ENCODE results near the gene MT1HL1. TPM values are rescaled to one million over a fixed set of nuclear protein-coding genes. Genes with fewer than 3 reads are reported as not detected.

Gene MT1HL1
- total RNA-seq, 1 experiment from 2014 or later = not detected

DNA sequence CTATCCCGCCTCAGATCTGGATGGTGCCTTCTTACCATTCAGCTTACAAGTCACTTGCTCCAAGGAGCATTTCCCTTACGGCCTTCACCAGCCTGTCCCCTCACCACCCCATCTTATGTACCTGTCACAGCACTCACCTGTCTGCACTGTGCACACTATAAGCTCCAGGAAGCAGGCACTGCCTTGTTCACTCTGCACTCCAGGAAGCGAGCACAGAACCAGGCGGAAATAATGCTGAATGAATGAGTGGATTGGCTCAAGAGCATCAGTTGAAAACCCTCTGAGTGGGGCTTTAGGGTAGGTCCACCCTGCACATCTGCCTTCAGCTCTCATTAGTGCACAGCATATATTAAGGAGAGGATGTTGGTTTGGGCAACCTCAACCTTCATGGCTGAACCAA lies 28.8 kb upstream of the MT1HL1 start:
- no peaks in the 10 kb centered on the region for H3K4me1 ChIP-seq (ENCODE audit: insufficient read depth, low read length)
- DNase-seq = no peak
- no peak overlapping the region for H3K4me2 ChIP-seq (ENCODE audit: low read length)
- no peak overlapping the region for H3K9ac ChIP-seq (ENCODE audit: low read length)
- H3K9me3 ChIP-seq (ENCODE audit: low read length) = no peaks in the 10 kb centered on the region
- POLR2A ChIA-PET (ENCODE audit: unreplicated experiment) = no interaction called here
- no peaks in the 10 kb centered on the region for H3F3A ChIP-seq (ENCODE audit: low read length, unreplicated experiment)
- no TSS peak for BruUV-seq (replicated peaks)
- H3K27ac ChIP-seq (ENCODE audit: low read length) = no peak overlapping the region
- no peaks in the 10 kb centered on the region for H4K20me1 ChIP-seq (ENCODE audit: low read length)
- CTCF ChIA-PET = no interaction called here
- no peaks in the 10 kb centered on the region for H3K9me2 ChIP-seq (replicated peaks; ENCODE audit: low read length)
- intact Hi-C loops (cut with micrococcal nuclease) = no loop called here
- 0 out of 2 replicates have a peak, but pooled peaks cover 4% of the 10 kb centered on the region for H3K27me3 ChIP-seq (ENCODE audit: low read length)
- no peaks in the 10 kb centered on the region for H3K36me3 ChIP-seq (ENCODE audit: low read depth, low read length)
- H3K4me3 ChIP-seq (ENCODE audit: low read length) = no peak overlapping the region
- no peak for ATAC-seq
- TF ChIP-seq EZH2phosphoT487 (IDR thresholded peaks at IDR 0.05; ENCODE audit: borderline replicate concordance, low read length) (no peak), EZH2 (IDR thresholded peaks at IDR 0.05; ENCODE audit: low read length, unreplicated experiment) (no peak)
- TF ChIP-seq, protein P1, sequence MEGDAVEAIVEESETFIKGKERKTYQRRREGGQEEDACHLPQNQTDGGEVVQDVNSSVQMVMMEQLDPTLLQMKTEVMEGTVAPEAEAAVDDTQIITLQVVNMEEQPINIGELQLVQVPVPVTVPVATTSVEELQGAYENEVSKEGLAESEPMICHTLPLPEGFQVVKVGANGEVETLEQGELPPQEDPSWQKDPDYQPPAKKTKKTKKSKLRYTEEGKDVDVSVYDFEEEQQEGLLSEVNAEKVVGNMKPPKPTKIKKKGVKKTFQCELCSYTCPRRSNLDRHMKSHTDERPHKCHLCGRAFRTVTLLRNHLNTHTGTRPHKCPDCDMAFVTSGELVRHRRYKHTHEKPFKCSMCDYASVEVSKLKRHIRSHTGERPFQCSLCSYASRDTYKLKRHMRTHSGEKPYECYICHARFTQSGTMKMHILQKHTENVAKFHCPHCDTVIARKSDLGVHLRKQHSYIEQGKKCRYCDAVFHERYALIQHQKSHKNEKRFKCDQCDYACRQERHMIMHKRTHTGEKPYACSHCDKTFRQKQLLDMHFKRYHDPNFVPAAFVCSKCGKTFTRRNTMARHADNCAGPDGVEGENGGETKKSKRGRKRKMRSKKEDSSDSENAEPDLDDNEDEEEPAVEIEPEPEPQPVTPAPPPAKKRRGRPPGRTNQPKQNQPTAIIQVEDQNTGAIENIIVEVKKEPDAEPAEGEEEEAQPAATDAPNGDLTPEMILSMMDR (conservative IDR thresholded peaks at IDR 0.05; ENCODE audit: low read depth, low read length) = no peak
- no peak overlapping the region for H2AFZ ChIP-seq (ENCODE audit: low read length)
- H3K79me2 ChIP-seq (ENCODE audit: low read length) = no peaks in the 10 kb centered on the region

DNA sequence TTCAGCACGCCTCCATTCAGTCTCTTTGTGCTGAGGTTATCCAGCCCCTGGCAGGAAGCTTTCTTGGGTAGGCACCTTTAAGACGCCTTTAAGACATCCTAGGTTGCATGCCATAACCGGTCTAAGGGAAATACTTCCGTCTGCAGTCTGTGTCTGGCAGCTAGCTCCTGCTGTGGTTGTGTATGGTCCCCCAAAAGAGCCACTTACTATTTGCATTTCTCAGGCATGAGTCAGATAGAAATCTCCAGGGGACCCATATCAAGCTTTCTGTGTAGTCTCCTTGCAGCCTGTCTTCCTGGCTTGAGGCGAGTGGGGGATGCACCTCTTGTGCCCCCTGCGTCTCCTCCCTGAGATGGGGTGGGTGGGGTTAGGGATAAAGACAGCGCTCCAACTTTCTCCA lies 27.8 kb upstream of the MT1HL1 start:
- no peak overlapping the region for H3K4me2 ChIP-seq (ENCODE audit: low read length)
- intact Hi-C loops (cut with micrococcal nuclease) = no loop called here
- H3K9me3 ChIP-seq (ENCODE audit: low read length) = no peaks in the 10 kb centered on the region
- peak; percentile 21 for DNase-seq
- no peak for ATAC-seq
- no peak for TF ChIP-seq EZH2phosphoT487 (IDR thresholded peaks at IDR 0.05; ENCODE audit: borderline replicate concordance, low read length)
- no peak for TF ChIP-seq EZH2 (IDR thresholded peaks at IDR 0.05; ENCODE audit: low read length, unreplicated experiment)
- TF ChIP-seq, protein P1 (conservative IDR thresholded peaks at IDR 0.05; ENCODE audit: low read depth, low read length) = no peak
- no peak overlapping the region for H2AFZ ChIP-seq (ENCODE audit: low read length)
- POLR2A ChIA-PET (ENCODE audit: unreplicated experiment) = no interaction called here
- CTCF ChIA-PET = no interaction called here
- H3F3A ChIP-seq (ENCODE audit: low read length, unreplicated experiment) = no peaks in the 10 kb centered on the region
- H4K20me1 ChIP-seq (ENCODE audit: low read length) = no peaks in the 10 kb centered on the region
- H3K9ac ChIP-seq (ENCODE audit: low read length) = no peak overlapping the region
- H3K36me3 ChIP-seq (ENCODE audit: low read depth, low read length) = no peaks in the 10 kb centered on the region
- no TSS peak for BruUV-seq (replicated peaks)
- no peaks in the 10 kb centered on the region for H3K4me1 ChIP-seq (ENCODE audit: insufficient read depth, low read length)
- H3K4me3 ChIP-seq (ENCODE audit: low read length) = no peak overlapping the region
- no peak overlapping the region for H3K27ac ChIP-seq (ENCODE audit: low read length)
- no peaks in the 10 kb centered on the region for H3K79me2 ChIP-seq (ENCODE audit: low read length)
- 0 out of 2 replicates have a peak, but pooled peaks cover 5% of the 10 kb centered on the region for H3K27me3 ChIP-seq (ENCODE audit: low read length)
- no peaks in the 10 kb centered on the region for H3K9me2 ChIP-seq (replicated peaks; ENCODE audit: low read length)

- intact Hi-C loops (cut with micrococcal nuclease) = no loop called here
- Histone ChIP-seq H3K4me3 (ENCODE audit: low read length) (no peak overlapping the region), H3K4me1 (ENCODE audit: insufficient read depth, low read length) (no peaks in the 10 kb centered on the region), H3K36me3 (ENCODE audit: low read depth, low read length) (no peaks in the 10 kb centered on the region), H3K9me2 (replicated peaks; ENCODE audit: low read length) (no peaks in the 10 kb centered on the region), H3K4me2 (ENCODE audit: low read length) (no peak overlapping the region), H3K27ac (ENCODE audit: low read length) (no peak overlapping the region), H4K20me1 (ENCODE audit: low read length) (no peaks in the 10 kb centered on the region), H3K9me3 (ENCODE audit: low read length) (no peaks in the 10 kb centered on the region), H3K79me2 (ENCODE audit: low read length) (no peaks in the 10 kb centered on the region), H2AFZ (ENCODE audit: low read length) (no peak overlapping the region), H3K9ac (ENCODE audit: low read length) (no peak overlapping the region), H3F3A (ENCODE audit: low read length, unreplicated experiment) (no peaks in the 10 kb centered on the region), H3K27me3 (ENCODE audit: low read length) (0 out of 2 replicates have a peak, but pooled peaks cover 5% of the 10 kb centered on the region)
- CTCF ChIA-PET = no interaction called here
- no peak for TF ChIP-seq EZH2 (IDR thresholded peaks at IDR 0.05; ENCODE audit: low read length, unreplicated experiment)
- no peak for TF ChIP-seq EZH2phosphoT487 (IDR thresholded peaks at IDR 0.05; ENCODE audit: borderline replicate concordance, low read length)
- TF ChIP-seq, protein P1 (conservative IDR thresholded peaks at IDR 0.05; ENCODE audit: low read depth, low read length) = no peak
- no peak for ATAC-seq
- DNase-seq = no peak
- POLR2A ChIA-PET (ENCODE audit: unreplicated experiment) = interaction anchor here (0.7 kb wide), 1 partner anchor 875 kb away, joined by 3 read pairs; no protein-coding TSS in a partner anchor
- BruUV-seq (replicated peaks) = no TSS peak
Measured at GRCh38 chr1:237031480-237031879, 27.2 kb upstream of the MT1HL1 start.

Data from PC-3 (cell line).